Measurements from ENCODE around the gene ARID1B.
"Not testable (repeated sequence)": the region's sequence is repeated elsewhere in the genome, so short reads cannot be mapped to it uniquely, and the experiment has no call there.

Gene ARID1B

DNA sequence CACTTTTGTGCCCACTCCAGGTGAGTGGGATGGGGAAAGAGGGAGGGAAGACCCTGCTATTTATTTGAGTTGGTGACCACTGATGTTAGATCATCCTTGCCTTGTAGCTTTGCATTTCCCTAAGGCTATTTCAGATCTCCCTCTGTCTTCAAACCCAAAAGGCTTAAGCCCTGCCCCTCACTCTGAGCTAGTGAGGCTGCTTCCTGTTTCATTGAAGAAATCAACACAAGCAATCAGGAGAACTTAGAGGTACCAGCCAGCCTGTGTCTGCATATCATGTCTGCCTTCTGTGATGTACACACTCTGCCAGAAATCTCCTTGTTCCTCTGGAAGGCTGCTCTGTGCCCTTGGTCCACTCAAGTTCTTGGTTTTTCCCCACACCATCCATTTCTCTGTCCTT, 135.3 kb downstream of the ARID1B start:
- no peak for DNase-seq

DNA sequence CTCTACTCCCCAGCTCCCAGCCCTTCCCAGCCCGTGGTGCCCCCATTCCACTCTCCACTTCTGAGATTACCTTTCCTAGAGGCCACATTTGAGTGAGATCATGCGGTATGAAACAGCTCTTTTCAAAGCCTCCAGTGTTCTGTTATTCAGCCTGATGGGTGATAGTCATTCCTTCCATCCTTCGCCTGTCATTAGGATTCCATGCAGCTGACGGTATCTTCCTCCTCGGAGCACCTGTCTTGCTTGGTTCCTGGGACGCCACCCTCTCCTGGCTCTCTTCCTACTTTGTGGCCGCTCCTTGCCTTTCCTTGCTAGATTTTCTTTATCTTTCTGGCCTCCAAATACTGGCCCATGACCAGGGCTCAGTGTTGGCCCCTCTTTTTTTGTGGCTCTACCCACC, 137.0 kb downstream of the ARID1B start:
- no peak for DNase-seq

- DNase-seq, result no peak
Observed at GRCh38 chr6:156916130-156916801, 139.1 kb downstream of the ARID1B start.

DNA sequence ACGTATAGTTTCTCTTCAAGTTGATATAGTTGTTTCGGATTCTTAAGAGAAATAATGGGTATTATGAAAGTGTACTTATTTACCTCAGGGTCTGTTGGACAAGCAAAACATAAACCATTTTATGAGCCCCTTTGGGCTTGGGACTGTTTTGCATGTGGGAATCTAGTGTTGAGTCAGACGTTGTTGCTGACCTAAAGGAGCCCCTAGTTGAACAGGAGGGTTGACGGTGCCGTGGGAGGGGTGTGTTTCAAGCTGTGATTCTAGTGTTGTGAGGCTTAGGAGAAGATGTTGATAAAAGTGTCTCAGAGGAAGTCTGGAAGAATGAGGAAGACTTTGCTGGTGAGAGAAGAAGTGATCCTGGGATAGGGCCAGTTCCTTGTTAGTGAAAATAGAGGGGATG, 140.0 kb downstream of the ARID1B start:
- no peak for DNase-seq

DNA sequence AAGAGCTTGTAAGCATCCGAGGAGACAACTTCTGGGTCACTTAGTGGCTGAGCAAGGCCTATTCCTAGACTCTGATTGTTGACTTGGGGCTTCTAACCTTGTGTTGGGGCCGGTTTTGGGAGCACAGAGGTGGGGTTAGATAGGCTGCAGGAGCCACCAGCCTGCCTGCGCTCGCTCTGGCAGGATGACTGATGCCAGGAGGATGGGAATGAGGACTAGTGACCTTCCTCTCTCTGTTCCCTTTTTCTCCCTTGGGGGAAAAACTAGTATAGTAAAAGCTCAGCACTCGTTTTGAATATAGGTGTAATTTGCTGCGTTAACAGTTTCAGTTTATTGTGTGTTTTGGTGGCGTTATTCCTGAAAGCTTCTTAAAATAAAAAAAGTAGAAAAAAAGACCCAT, 141.5 kb downstream of the ARID1B start:
- DNase-seq, result no peak

GRCh38 chr6:156919370-156919769, 142.2 kb downstream of the ARID1B start:
- DNase-seq, result no peak

- peak; percentile 70 for DNase-seq
Observed at GRCh38 chr6:156919814-156920369, 142.7 kb downstream of the ARID1B start.

DNA sequence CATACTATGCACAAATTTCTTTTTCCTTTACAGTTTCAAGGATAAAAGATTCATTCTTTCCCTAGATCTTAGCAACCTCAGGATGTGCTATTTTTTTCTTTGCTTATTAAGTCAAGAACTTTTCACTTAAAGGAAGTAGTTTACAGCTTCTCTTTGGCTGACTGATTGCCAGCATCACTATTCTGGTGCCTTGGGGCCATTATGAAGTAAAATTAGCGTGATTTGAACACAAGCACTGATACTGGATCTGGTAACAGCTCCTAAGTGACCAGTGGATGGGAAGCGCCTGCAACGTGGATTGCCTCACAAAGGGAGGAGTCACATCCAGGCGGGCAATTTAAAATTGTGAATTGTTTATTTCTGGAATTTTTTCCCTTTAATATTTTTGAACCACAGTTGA, 147.1 kb downstream of the ARID1B start:
- no peak for DNase-seq

- no peak for DNase-seq
Observed at GRCh38 chr6:156925026-156925425, 147.8 kb downstream of the ARID1B start.

GRCh38 chr6:156925718-156926607, 148.8 kb downstream of the ARID1B start:
- DNase-seq, result no peak

- no peak for DNase-seq
Observed at GRCh38 chr6:156928126-156928525, 150.9 kb downstream of the ARID1B start.

GRCh38 chr6:156928972-156929371, 151.8 kb downstream of the ARID1B start:
- no peak for DNase-seq

GRCh38 chr6:156931283-156931682, 154.1 kb downstream of the ARID1B start:
- no peak for DNase-seq

- DNase-seq, result peak; percentile 58
Observed at GRCh38 chr6:156933201-156934068, 156.3 kb downstream of the ARID1B start.

DNA sequence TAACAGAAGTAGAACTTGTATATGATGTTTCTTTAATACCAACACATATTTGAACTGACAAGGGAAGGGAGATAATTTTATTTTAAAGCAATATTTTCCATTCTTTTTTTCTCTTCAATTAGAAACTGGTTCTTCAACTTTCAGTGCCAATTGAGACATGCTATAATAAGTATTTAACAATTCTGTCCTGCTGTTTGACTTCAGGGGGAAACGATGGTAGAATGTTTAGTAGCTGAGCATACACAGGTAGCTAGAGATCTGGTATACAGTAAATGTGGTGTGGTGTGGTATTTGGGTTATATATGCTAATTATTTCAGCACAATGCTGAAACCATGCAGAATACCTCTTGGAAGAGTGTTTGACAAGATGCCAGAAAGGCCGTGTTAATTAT, 156.9 kb downstream of the ARID1B start:
- no peak for DNase-seq

DNA sequence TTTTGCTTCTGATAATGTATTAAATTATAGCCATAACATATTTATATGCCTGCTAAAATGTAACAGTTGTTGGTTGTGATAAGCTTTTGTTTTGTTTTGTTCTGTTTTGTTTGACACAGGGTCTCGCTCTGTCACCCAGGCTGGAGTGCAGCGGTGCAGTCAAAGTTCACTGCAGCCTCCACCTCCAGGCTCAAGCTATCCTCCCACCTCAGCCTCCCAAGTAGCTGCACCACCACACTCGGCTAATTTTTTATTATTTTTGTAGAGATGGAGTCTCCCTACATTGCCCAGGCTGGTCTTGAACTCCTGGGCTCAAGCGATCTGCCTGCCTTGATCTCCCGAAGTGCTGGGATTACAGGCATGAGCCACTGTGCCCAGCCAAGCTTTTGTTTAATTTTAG, 157.8 kb downstream of the ARID1B start:
- no peak for DNase-seq

DNA sequence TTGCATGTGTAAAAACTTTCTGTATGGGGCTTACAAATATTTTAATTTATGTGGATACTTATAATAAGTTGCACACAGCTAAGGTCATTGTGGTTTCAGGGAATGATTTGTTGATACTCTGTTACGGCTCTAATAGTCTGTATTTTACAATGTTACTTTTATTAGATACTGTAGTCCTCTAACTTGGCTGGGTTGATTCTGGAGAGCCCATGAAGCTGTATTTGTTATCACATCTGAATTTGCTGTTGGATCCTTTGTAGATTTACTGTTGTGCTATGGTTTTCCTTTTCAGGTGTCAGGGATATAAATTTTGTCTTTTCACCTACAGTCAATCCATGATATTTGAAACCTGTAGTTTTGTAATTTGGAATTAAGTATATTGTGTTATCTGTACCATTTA, 161.0 kb downstream of the ARID1B start:
- DNase-seq, result no peak

- DNase-seq, result no peak
Observed at GRCh38 chr6:156940221-156940620, 163.0 kb downstream of the ARID1B start.

DNA sequence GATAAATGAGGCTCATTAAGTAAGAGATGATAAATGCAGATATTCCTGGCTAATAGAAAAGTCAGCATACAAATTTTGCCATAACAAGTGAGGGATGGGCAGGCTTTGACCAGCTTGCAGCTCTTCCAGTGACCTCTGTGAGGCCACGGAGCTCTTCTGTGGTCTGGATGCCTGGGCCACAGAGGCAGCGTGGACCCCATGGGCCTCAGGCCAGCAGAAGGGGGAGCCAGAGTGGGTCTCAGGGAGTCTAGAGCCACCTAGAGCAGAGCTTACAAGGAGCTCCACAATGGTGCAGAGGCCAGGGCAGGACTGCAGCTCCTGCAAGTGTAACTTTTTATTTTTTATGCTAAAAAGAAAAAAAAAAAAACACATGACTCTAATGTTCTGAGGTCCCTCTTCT, 165.1 kb downstream of the ARID1B start:
- DNase-seq, result peak; percentile 47

DNA sequence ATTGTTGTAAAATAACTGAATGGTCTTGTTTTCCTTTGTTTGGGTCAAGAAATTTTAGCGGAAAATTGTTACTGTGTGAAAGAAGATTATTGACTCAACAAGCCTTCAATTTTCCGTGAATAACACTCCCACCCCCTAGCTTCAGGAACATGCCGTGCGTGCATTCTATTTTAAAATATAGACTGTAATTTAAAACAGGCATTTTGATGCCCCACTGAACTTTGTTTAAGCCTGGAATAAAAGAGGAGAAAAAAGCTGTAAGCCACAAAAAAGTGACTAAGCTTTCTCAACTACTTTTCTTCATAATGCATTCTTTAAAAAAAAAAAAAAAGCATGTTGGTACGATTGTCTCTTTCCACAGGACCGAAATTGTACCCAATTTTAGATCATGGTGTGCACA, 166.0 kb downstream of the ARID1B start:
- DNase-seq, result no peak

- no peak for DNase-seq
Observed at GRCh38 chr6:156943816-156944215, 166.6 kb downstream of the ARID1B start.

DNA sequence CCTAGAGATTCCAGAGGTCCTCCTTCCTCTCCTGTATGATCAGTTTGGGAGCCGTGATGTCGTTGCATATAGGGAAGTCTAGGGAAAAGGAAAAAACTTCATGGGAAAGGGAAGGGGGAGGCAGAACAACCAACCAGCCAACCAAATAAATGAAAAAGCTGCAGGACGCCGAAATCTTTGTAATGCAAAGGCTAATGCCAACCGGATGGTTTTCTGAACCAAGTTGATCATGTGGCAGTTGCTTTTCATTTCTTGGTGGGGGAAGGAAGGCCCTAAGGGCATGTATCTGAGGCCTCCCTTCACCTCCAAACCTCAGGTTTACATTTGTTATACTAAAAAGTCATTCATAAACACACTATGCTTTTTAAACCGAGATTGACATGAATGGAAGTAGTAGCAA, 167.2 kb downstream of the ARID1B start:
- DNase-seq, result no peak

GRCh38 chr6:156945789-156946172, 168.6 kb downstream of the ARID1B start:
- DNase-seq, result not testable (repeated sequence)
